Measurements from ENCODE around the gene ESPL1. TPM values are rescaled to one million over a fixed set of nuclear protein-coding genes. Genes with fewer than 3 reads are reported as not detected.
"Not testable (repeated sequence)": the region's sequence is repeated elsewhere in the genome, so short reads cannot be mapped to it uniquely, and the experiment has no call there.

ESPL1 gene
- total and polyA plus RNA-seq, 3 donors from 2014 or later: 16.5 to 30.5 (median 24.5) TPM

DNA sequence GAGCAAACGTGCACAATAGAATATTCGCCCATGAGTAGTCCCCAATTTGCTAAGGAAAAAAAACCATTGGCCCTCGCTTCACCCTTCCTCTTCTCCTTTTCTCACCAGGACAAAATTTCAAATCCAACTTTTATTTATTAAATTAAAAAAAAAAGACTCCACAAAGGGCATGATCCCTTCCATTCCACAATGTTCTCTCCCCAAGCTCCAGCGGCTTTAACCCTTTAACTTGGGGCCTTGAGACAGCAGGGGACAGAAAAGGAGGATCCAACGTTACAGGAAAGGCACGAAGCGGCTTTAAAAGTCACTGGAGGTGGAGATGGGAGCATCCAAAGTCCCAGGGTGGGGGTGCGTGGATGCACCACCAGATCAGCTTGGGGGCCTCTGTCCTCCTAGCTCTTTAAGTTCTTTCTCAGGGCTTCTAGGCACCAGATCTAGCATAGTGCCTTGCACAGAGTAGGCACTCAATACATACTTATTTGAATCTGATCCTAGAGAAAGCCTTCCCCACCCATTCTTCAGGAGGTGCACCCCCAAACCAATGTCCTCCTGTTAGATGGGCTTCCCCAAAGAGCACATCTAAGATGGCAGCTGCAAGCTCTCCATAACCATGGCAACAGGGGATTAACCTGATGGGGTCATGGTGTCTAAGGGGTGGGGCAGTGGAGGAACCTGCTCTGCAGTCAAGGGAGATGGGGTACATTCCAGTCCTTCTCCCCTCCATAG, 58.5 kb downstream of the ESPL1 start:
- WGBS, 2 donors: 51 to 57% methylated on average over 8 of the region's 8 CpGs
- Histone ChIP-seq H3K4me3 (peak overlapping the region in 1 of 2 donors; percentile 67), H3K9me3 (no peaks in the 10 kb centered on the region), H3K27ac (no peak overlapping the region), H3K27me3 (no peaks in the 10 kb centered on the region), H3K4me1 (peaks cover 14% of the 10 kb centered on the region), H3K36me3 (ENCODE audit: low read depth, missing control alignments) (no peaks in the 10 kb centered on the region)
- no peak for DNase-seq
- intact Hi-C loops (cut with DNase I; ENCODE audit: low total_unique reads): loop anchor here (10.0 kb wide), 1 partner anchor 178 kb away; the partner anchor contains the start of genes NPFF and TARBP2
- TF ChIP-seq, protein P1, sequence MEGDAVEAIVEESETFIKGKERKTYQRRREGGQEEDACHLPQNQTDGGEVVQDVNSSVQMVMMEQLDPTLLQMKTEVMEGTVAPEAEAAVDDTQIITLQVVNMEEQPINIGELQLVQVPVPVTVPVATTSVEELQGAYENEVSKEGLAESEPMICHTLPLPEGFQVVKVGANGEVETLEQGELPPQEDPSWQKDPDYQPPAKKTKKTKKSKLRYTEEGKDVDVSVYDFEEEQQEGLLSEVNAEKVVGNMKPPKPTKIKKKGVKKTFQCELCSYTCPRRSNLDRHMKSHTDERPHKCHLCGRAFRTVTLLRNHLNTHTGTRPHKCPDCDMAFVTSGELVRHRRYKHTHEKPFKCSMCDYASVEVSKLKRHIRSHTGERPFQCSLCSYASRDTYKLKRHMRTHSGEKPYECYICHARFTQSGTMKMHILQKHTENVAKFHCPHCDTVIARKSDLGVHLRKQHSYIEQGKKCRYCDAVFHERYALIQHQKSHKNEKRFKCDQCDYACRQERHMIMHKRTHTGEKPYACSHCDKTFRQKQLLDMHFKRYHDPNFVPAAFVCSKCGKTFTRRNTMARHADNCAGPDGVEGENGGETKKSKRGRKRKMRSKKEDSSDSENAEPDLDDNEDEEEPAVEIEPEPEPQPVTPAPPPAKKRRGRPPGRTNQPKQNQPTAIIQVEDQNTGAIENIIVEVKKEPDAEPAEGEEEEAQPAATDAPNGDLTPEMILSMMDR (IDR thresholded peaks at IDR 0.05): no peak
- no peak for TF ChIP-seq POLR2A (IDR thresholded peaks at IDR 0.05)

DNA sequence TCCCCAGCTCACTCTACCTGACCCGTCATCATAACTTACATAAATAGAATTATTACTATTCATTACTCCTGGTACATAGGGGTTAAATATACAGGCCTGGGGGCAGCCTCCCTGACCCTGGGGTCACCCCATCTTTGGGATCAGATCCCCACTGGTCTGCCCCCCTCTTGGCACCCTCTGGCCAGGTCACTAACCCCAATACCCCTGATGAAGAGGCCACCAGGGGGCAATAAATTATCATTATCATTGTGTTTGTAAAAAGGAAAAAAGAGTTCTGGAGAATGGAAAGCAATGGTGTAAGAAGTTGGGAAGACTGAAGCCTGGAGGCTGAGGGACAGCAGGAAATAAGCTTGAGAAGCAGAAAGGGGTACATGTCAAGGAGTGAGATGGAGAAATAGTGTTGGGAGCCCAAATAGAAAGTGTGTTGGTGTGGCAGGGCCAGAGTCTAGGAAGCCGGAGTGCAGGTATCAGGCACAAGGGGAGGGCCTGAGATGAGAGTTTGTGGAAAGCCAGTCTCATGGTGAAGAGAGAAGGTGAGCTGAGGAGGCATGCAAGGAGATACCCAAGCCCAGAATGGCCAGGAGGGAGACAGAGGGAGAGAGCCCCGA, 59.4 kb downstream of the ESPL1 start:
- Histone ChIP-seq H3K27ac (no peak overlapping the region), H3K4me1 (peaks cover 9% of the 10 kb centered on the region), H3K9me3 (no peaks in the 10 kb centered on the region), H3K27me3 (no peaks in the 10 kb centered on the region), H3K4me3 (no peak overlapping the region), H3K36me3 (ENCODE audit: low read depth, missing control alignments) (no peaks in the 10 kb centered on the region)
- intact Hi-C loops (cut with DNase I; ENCODE audit: low total_unique reads): loop anchor here (10.0 kb wide), 1 partner anchor 177 kb away; the partner anchor contains the start of genes NPFF and TARBP2
- TF ChIP-seq, protein P1 (IDR thresholded peaks at IDR 0.05): peak in 1 of 3 experiments; percentile 24
- no peak for TF ChIP-seq POLR2A (IDR thresholded peaks at IDR 0.05)
- DNase-seq: no peak
- WGBS, 2 donors: 85 to 91% methylated on average over 3 of the region's 3 CpGs

DNA sequence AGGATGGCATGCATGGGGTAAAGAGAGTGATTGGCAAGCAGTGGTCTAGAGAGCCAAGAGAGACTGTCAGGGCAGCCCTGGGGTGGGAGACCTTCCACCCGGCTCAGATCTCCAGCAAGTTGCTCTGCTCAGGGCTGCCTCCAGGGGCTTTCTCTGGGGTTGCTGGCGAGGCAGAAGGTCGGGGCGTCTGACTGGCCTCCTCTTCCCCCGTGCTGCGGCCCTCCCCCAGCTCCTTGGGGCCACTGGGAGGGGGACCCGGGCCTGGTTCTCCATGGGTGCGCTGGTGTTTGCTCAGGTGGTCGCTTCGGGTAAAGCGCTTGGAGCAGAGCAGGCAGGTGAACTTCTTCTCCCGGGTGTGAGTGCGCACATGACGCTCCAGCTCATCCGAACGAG, 59.9 kb downstream of the ESPL1 start:
- H3K4me3 ChIP-seq: no peak overlapping the region
- H3K36me3 ChIP-seq (ENCODE audit: low read depth, missing control alignments): no peaks in the 10 kb centered on the region
- H3K9me3 ChIP-seq: no peaks in the 10 kb centered on the region
- TF ChIP-seq POLR2A (IDR thresholded peaks at IDR 0.05): no peak
- TF ChIP-seq, protein P1 (IDR thresholded peaks at IDR 0.05): no peak
- intact Hi-C loops (cut with DNase I; ENCODE audit: low total_unique reads): loop anchor here (10.0 kb wide), 1 partner anchor 177 kb away; the partner anchor contains the start of genes NPFF and TARBP2
- H3K4me1 ChIP-seq: peaks cover 9% of the 10 kb centered on the region
- H3K27ac ChIP-seq: no peak overlapping the region
- 57 to 69% methylated on average over 13 to 16 of the region's 16 CpGs for WGBS, 2 donors
- H3K27me3 ChIP-seq: no peaks in the 10 kb centered on the region
- DNase-seq: no peak

DNA sequence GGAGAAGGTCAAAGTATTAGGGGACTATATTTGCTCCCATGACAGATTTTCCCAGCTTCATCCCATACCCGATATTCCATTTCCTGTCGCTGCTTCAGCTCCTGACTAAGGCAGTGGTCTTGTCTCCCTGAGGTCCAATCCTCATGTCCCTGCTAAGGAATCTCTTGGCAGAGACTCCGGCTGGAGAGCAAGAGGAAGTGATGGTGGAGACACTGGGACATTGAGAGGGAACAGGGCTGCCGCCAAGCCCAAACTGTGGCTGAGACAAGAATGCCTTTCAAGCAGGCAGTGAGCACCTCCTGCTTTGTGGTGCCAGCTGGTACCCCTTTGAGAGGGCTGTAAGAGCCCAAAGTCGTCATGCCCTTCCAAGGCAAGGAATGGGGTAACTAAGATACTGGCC, 62.6 kb downstream of the ESPL1 start:
- Histone ChIP-seq H3K9me3 (no peaks in the 10 kb centered on the region), H3K36me3 (ENCODE audit: low read depth, missing control alignments) (no peaks in the 10 kb centered on the region)
- intact Hi-C loops (cut with DNase I; ENCODE audit: low total_unique reads): no loop called here

DNA sequence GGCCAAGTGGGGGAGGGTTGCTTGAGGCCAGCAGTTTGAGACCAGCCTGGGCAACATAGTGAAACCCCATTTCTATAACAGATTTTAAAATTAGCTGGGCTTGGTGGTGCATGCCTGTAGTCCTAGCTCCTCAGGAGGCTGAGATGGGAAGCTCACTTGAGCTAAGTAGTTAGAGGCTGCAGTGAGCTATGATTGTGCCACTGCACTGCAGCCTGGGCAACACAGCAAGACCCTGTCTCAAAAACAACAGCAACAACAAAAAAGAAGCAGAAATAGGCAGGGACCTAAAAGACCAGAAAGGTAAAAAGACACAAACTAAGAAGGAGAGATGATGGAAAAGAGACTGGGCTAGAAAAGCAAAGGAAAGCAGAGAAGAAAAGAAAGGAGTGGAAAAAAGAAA, 64.2 kb downstream of the ESPL1 start:
- H3K4me1 ChIP-seq; H3K9me3 ChIP-seq; H3K27me3 ChIP-seq; DNase-seq; intact Hi-C loops (cut with DNase I; ENCODE audit: low total_unique reads); H3K4me3 ChIP-seq; H3K36me3 ChIP-seq (ENCODE audit: low read depth, missing control alignments); H3K27ac ChIP-seq: not testable (repeated sequence)

More for the DNA sequence above, 62.6 kb downstream of the ESPL1 start:
- H3K27me3 ChIP-seq: no peaks in the 10 kb centered on the region
- H3K27ac ChIP-seq: no peak overlapping the region
- DNase-seq: no peak
- TF ChIP-seq, protein P1 (IDR thresholded peaks at IDR 0.05): no peak
- TF ChIP-seq POLR2A (IDR thresholded peaks at IDR 0.05): no peak
- H3K4me3 ChIP-seq: no peak overlapping the region
- 78 to 83% methylated on average over 5 of the region's 5 CpGs for WGBS, 2 donors
- no peaks in the 10 kb centered on the region for H3K4me1 ChIP-seq
